ENCODE measurements around the gene USP46.

GRCh38 chr4:52586069-52586468 lies 73.0 kb downstream of the USP46 start:
- no peak for TF ChIP-seq EZH2 (IDR thresholded peaks at IDR 0.05; ENCODE audit: insufficient read depth, low read length)
- TF ChIP-seq, protein P1, sequence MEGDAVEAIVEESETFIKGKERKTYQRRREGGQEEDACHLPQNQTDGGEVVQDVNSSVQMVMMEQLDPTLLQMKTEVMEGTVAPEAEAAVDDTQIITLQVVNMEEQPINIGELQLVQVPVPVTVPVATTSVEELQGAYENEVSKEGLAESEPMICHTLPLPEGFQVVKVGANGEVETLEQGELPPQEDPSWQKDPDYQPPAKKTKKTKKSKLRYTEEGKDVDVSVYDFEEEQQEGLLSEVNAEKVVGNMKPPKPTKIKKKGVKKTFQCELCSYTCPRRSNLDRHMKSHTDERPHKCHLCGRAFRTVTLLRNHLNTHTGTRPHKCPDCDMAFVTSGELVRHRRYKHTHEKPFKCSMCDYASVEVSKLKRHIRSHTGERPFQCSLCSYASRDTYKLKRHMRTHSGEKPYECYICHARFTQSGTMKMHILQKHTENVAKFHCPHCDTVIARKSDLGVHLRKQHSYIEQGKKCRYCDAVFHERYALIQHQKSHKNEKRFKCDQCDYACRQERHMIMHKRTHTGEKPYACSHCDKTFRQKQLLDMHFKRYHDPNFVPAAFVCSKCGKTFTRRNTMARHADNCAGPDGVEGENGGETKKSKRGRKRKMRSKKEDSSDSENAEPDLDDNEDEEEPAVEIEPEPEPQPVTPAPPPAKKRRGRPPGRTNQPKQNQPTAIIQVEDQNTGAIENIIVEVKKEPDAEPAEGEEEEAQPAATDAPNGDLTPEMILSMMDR (IDR thresholded peaks at IDR 0.05; ENCODE audit: insufficient read depth, low read depth, low read length), result no peak

All from astrocyte (in vitro differentiated cells and primary cell).